Measurements from ENCODE around the gene MEX3A. TPM values are rescaled to one million over a fixed set of nuclear protein-coding genes. Genes with fewer than 3 reads are reported as not detected.
A peak's percentile ranks its signal among the peaks of the same experiment; 100 is the strongest.
"Not testable (repeated sequence)": the region's sequence is repeated elsewhere in the genome, so short reads cannot be mapped to it uniquely, and the experiment has no call there.

The MEX3A gene
- polyA plus RNA-seq, 1 donor (not counting 4 experiments of a cell fraction or from before 2014, with no cell fraction given), result 1.1 TPM

DNA sequence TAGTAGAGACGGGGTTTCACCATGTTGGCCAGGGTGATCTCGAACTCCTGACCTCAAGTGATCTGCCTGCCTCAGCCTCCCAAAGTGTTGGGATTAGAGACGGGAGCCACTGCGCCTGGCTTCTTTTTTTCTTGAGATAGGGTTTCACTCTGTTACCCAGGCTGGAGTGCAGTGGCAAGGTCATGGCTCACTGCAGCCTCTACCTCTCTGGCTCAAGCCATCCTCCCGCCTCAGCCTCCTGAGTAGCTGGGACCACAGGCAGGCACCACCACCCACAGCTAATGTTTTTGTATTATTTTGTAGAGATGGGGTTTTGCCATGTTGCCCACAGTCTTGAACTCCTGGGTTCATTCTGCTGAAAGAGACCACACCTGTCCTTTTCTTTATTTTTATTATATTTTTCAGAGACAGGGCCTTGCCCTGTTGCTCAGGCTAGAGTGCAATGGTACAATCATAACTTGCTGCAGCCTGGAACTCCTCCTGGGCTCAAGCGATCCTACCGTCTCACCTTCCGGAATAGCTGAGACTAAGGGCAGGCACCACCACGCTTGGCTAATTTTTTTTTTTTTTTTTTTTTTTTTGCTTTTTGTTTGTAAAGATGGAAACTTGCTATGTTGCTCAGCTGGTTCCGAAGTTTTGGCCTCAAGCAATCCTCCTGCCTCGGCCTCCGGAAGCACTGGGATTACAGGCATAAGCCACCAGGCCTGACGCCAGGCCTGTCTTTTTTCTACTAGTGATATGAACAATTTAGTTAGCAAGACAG lies 35.3 kb upstream of the MEX3A start:
- Histone ChIP-seq H3K4me3 (ENCODE audit: control insufficient read depth in 2 of 3, extremely low read depth in 1 of 3, insufficient read depth in 2 of 3, low read depth in 1 of 3, low read length in 3 of 3) (peak overlapping the region; percentile 62 to 99 (median 84)), H3K27me3 (ENCODE audit: control insufficient read depth, extremely low read depth, insufficient read depth, low read length) (no peaks in the 10 kb centered on the region), H3K4me1 (ENCODE audit: control insufficient read depth, extremely low read depth, insufficient read depth, low read length) (peaks cover 60% of the 10 kb centered on the region), H3K9me3 (ENCODE audit: control insufficient read depth, low read depth, low read length) (no peaks in the 10 kb centered on the region), H3K9me1 (ENCODE audit: control insufficient read depth, extremely low read depth, insufficient read depth, low read length) (peaks cover 3% of the 10 kb centered on the region), H3K4me2 (ENCODE audit: control insufficient read depth, extremely low read depth, insufficient read depth, low read depth, low read length) (peak overlapping the region; percentile 66), H2AFZ (ENCODE audit: control insufficient read depth, low read length) (no peak overlapping the region), H3K27ac (ENCODE audit: control insufficient read depth, insufficient read depth, low read length) (peak overlapping the region; percentile 96), H3K36me3 (ENCODE audit: control insufficient read depth in 2 of 2, extremely low read depth in 1 of 2, insufficient read depth in 2 of 2, low read length in 2 of 2) (peaks cover 2 to 15% of the 10 kb centered on the region in 2 experiments), H3K9ac (ENCODE audit: control insufficient read depth, extremely low read depth, insufficient read depth, low read length) (peak overlapping the region; percentile 100), H3K79me2 (ENCODE audit: control insufficient read depth, insufficient read depth, low read length) (peaks cover 78% of the 10 kb centered on the region), H4K20me1 (ENCODE audit: control insufficient read depth, extremely low read depth, insufficient read depth, low read length) (peaks cover 31% of the 10 kb centered on the region)
- TF ChIP-seq, protein P1, sequence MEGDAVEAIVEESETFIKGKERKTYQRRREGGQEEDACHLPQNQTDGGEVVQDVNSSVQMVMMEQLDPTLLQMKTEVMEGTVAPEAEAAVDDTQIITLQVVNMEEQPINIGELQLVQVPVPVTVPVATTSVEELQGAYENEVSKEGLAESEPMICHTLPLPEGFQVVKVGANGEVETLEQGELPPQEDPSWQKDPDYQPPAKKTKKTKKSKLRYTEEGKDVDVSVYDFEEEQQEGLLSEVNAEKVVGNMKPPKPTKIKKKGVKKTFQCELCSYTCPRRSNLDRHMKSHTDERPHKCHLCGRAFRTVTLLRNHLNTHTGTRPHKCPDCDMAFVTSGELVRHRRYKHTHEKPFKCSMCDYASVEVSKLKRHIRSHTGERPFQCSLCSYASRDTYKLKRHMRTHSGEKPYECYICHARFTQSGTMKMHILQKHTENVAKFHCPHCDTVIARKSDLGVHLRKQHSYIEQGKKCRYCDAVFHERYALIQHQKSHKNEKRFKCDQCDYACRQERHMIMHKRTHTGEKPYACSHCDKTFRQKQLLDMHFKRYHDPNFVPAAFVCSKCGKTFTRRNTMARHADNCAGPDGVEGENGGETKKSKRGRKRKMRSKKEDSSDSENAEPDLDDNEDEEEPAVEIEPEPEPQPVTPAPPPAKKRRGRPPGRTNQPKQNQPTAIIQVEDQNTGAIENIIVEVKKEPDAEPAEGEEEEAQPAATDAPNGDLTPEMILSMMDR (optimal IDR thresholded peaks at IDR 0.05 in 1 of 3, IDR thresholded peaks at IDR 0.05 in 1 of 3, conservative IDR thresholded peaks at IDR 0.05 in 1 of 3; ENCODE audit: extremely low read depth in 1 of 3, insufficient read depth in 2 of 3, low read length in 3 of 3), result no peak
- FAIRE-seq (no peak), DNase-seq (ENCODE audit: low read depth, low spot score) (no peak)
- dilution Hi-C loops (cut with MboI; ENCODE audit: extremely low pct_ligation_motif_present, low sequenced_read_pairs), result no loop called here

DNA sequence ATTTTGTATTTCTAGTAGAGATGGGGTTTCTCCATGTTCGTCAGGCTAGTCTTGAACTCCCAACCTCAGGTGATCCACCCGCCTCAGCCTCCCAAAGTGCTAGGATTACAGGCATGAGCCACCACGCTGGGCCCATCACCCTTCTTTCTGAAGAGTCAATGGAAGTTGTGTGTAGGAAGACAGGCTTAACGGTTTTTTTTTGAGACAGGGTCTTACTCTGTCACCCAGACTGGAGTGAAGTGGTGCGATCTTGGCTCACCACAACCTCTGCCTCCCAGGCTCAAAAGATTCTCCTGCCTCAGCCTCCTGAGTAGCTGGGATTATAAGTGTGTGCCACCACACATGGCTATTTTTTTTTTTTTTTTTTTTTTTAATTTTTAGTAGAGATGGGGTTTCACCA lies 34.5 kb upstream of the MEX3A start:
- dilution Hi-C loops (cut with MboI; ENCODE audit: extremely low pct_ligation_motif_present, low sequenced_read_pairs); DNase-seq (ENCODE audit: low read depth, low spot score): not testable (repeated sequence)
- peaks cover 2 to 15% of the 10 kb centered on the region in 2 experiments for H3K36me3 ChIP-seq (ENCODE audit: control insufficient read depth in 2 of 2, extremely low read depth in 1 of 2, insufficient read depth in 2 of 2, low read length in 2 of 2)

More for the DNA sequence above, 34.5 kb upstream of the MEX3A start:
- peak overlapping the region; percentile 100 for H3K9ac ChIP-seq (ENCODE audit: control insufficient read depth, extremely low read depth, insufficient read depth, low read length)
- peaks cover 55% of the 10 kb centered on the region for H3K4me1 ChIP-seq (ENCODE audit: control insufficient read depth, extremely low read depth, insufficient read depth, low read length)
- H4K20me1 ChIP-seq (ENCODE audit: control insufficient read depth, extremely low read depth, insufficient read depth, low read length), result peaks cover 31% of the 10 kb centered on the region
- H3K27ac ChIP-seq (ENCODE audit: control insufficient read depth, insufficient read depth, low read length), result peak overlapping the region; percentile 96
- FAIRE-seq; H2AFZ ChIP-seq (ENCODE audit: control insufficient read depth, low read length); H3K9me3 ChIP-seq (ENCODE audit: control insufficient read depth, low read depth, low read length); H3K9me1 ChIP-seq (ENCODE audit: control insufficient read depth, extremely low read depth, insufficient read depth, low read length); H3K27me3 ChIP-seq (ENCODE audit: control insufficient read depth, extremely low read depth, insufficient read depth, low read length): not testable (repeated sequence)
- peak overlapping the region; percentile 77 to 99 (median 84) for H3K4me3 ChIP-seq (ENCODE audit: control insufficient read depth in 2 of 3, extremely low read depth in 1 of 3, insufficient read depth in 2 of 3, low read depth in 1 of 3, low read length in 3 of 3)
- H3K79me2 ChIP-seq (ENCODE audit: control insufficient read depth, insufficient read depth, low read length), result peaks cover 70% of the 10 kb centered on the region
- peak overlapping the region; percentile 66 for H3K4me2 ChIP-seq (ENCODE audit: control insufficient read depth, extremely low read depth, insufficient read depth, low read depth, low read length)

Measured in keratinocyte (primary cell).